H1 (cell line): ENCODE measurements around the gene ATP8B3. TPM values are rescaled to one million over a fixed set of nuclear protein-coding genes. Genes with fewer than 3 reads are reported as not detected.

ENCODE experiments used
- CTCF ChIA-PET: fragments of 300-600 bp; sonication (Branson Sonifier 250); formaldehyde crosslinking; loops from one replicate; lab custom pipeline; 2021; ENCODE audit not compliant: partially characterized antibody; lab: Charles Lee
- POLR2A ChIA-PET: fragments of 300-600 bp; sonication (Branson Sonifier 250); formaldehyde crosslinking; loops from one replicate; lab custom pipeline; 2021; ENCODE audit warnings: inconsistent platforms; ENCODE audit not compliant: partially characterized antibody; lab: Charles Lee
- DNase-seq, 2 experiments: peaks; one replicate each; pipeline versions ENCODE4 v3.0.0 to v3.0.0-alpha.2; 2010 to 2022; ENCODE audit warnings: low spot score in 2 of 2, low read depth in 1 of 2, mixed read lengths in 1 of 2
- FAIRE-seq: peaks from 2 replicates; lab custom pipeline; 2011; peaks lifted over from hg19 to GRCh38; lab: Jason Lieb, UNC
- H2AFZ ChIP-seq: 2 replicates; pipeline ENCODE4 v1.8.1; 2012; ENCODE audit warnings: low read length, inconsistent platforms
- H2AK5ac ChIP-seq: 2 replicates; pipeline ENCODE4 v1.6.1; 2013; ENCODE audit warnings: low read depth, low read length
- H2BK120ac ChIP-seq: replicated peaks from 2 replicates; pipeline ENCODE3; 2013; ENCODE audit warnings: low read depth, low read length, inconsistent platforms
- H2BK12ac ChIP-seq: 2 replicates; pipeline ENCODE4 v1.6.1; 2013; ENCODE audit warnings: low read depth, low read length
- H2BK15ac ChIP-seq: 2 replicates; pipeline ENCODE4 v1.6.1; 2013; ENCODE audit warnings: low read length
- H2BK20ac ChIP-seq: 2 replicates; pipeline ENCODE4 v1.6.1; 2013; ENCODE audit warnings: low read length
- H2BK5ac ChIP-seq: 2 replicates; pipeline ENCODE4 v1.6.1; 2013; ENCODE audit warnings: low read depth, low read length
- H3K14ac ChIP-seq: 2 replicates; pipeline ENCODE4 v1.6.1; 2013; ENCODE audit warnings: inconsistent platforms; ENCODE audit not compliant: insufficient read length
- H3K18ac ChIP-seq: 2 replicates; pipeline ENCODE4 v1.6.1; 2013; ENCODE audit warnings: low read length; ENCODE audit errors: extremely low read depth
- H3K23ac ChIP-seq: 2 replicates; pipeline ENCODE4 v1.6.1; 2013; ENCODE audit warnings: inconsistent platforms; ENCODE audit not compliant: insufficient read length
- H3K23me2 ChIP-seq: 2 replicates; pipeline ENCODE4 v1.6.1; 2013; ENCODE audit warnings: low read depth, low read length
- H3K27ac ChIP-seq: 2 replicates; pipeline ENCODE4 v1.6.1; 2011; ENCODE audit warnings: low read depth, low read length, inconsistent platforms
- H3K27me3 ChIP-seq, 4 experiments: replicated peaks in 1 of 4; 1 replicate in 1 of 4; 2 replicates in 3 of 4; pipeline versions ENCODE4 v1.6.1 to v1.8.1; 2011 to 2013; ENCODE audit warnings: low read length in 3 of 4, mild to moderate bottlenecking in 3 of 4, inconsistent platforms in 2 of 4, mixed read lengths in 2 of 4, moderate library complexity in 1 of 4; ENCODE audit not compliant: control insufficient read depth in 3 of 4, insufficient read depth in 3 of 4; ENCODE audit errors: extremely low read depth in 1 of 4
- H3K36me3 ChIP-seq, 4 experiments: 2 replicates each; pipeline versions ENCODE4 v1.6.1 to v1.8.1; 2011 to 2013; ENCODE audit warnings: mild to moderate bottlenecking in 4 of 4, low read length in 3 of 4, moderate library complexity in 2 of 4, control low read depth in 1 of 4, inconsistent platforms in 1 of 4; ENCODE audit not compliant: insufficient read depth in 4 of 4, control insufficient read depth in 2 of 4
- H3K4ac ChIP-seq: replicated peaks from 2 replicates; pipeline ENCODE3; 2013; ENCODE audit warnings: low read length, low read depth, mixed read lengths, inconsistent platforms; ENCODE audit not compliant: insufficient read length
- H3K4me1 ChIP-seq, 4 experiments: replicated peaks in 1 of 4; 1 replicate in 1 of 4; 2 replicates in 3 of 4; pipeline versions ENCODE4 v1.6.1 to v1.8.1; 2011 to 2013; ENCODE audit warnings: low read length in 3 of 4, inconsistent platforms in 2 of 4, mixed read lengths in 1 of 4; ENCODE audit not compliant: insufficient read depth in 4 of 4, control insufficient read depth in 3 of 4
- H3K4me2 ChIP-seq, 2 experiments: 2 replicates each; pipeline versions ENCODE4 v1.6.1 to v1.8.1; 2011 to 2013; ENCODE audit warnings: low read depth in 2 of 2, low read length in 2 of 2, control low read depth in 1 of 2, inconsistent platforms in 1 of 2, mild to moderate bottlenecking in 1 of 2; ENCODE audit not compliant: insufficient read depth in 1 of 2
- H3K4me3 ChIP-seq, 4 experiments: fragments of 200-600, 300-600 bp in 1 of 4; sonication (generic), shearing (Covaris generic), sonication (Bioruptor Twin) in 1 of 4; 2 replicates each; pipeline versions ENCODE4 v1.5.1 to v1.8.1; 2011 to 2016; ENCODE audit warnings: low read length in 4 of 4, low read depth in 3 of 4, control low read depth in 2 of 4, inconsistent platforms in 2 of 4, mild to moderate bottlenecking in 2 of 4, mixed read lengths in 1 of 4, moderate library complexity in 1 of 4; ENCODE audit not compliant: insufficient read depth in 2 of 4; ENCODE audit errors: extremely low read depth in 1 of 4
- H3K56ac ChIP-seq: replicated peaks from 2 replicates; pipeline ENCODE3; 2013; ENCODE audit warnings: low read depth, mild to moderate bottlenecking, mixed read lengths, low read length, inconsistent platforms; ENCODE audit not compliant: insufficient read length
- H3K79me1 ChIP-seq: 2 replicates; pipeline ENCODE4 v1.6.1; 2013; ENCODE audit warnings: low read depth, low read length, control low read depth
- H3K79me2 ChIP-seq, 2 experiments: 2 replicates each; pipeline versions ENCODE4 v1.6.1 to v1.8.1; 2012 to 2013; ENCODE audit warnings: low read length in 2 of 2, mild to moderate bottlenecking in 2 of 2, inconsistent platforms in 1 of 2; ENCODE audit not compliant: insufficient read depth in 2 of 2, control insufficient read depth in 1 of 2
- H3K9ac ChIP-seq, 4 experiments: replicated peaks in 1 of 4; 1 replicate in 1 of 4; 2 replicates in 3 of 4; pipeline versions ENCODE4 v1.6.1 to v1.8.1; 2011 to 2013; ENCODE audit warnings: low read depth in 3 of 4, low read length in 3 of 4, control low read depth in 2 of 4, mild to moderate bottlenecking in 2 of 4, moderate library complexity in 2 of 4, inconsistent platforms in 1 of 4; ENCODE audit errors: extremely low read depth in 1 of 4
- H3K9me3 ChIP-seq, 2 experiments: 2 replicates each; pipeline versions ENCODE4 v1.6.1 to v1.8.1; 2012 to 2013; ENCODE audit warnings: mild to moderate bottlenecking in 2 of 2, moderate library complexity in 2 of 2, control low read depth in 1 of 2, inconsistent platforms in 1 of 2, low read depth in 1 of 2, low read length in 1 of 2, mixed read lengths in 1 of 2; ENCODE audit not compliant: insufficient read depth in 2 of 2
- H4K20me1 ChIP-seq, 2 experiments: replicated peaks in 1 of 2; 2 replicates each; pipeline versions ENCODE3 to v1.8.1; 2011 to 2013; ENCODE audit warnings: inconsistent platforms in 2 of 2, low read length in 2 of 2, mild to moderate bottlenecking in 1 of 2; ENCODE audit not compliant: insufficient read depth in 2 of 2, control insufficient read depth in 1 of 2
- H4K5ac ChIP-seq: 2 replicates; pipeline ENCODE4 v1.6.1; 2013; ENCODE audit warnings: low read length, low read depth, mixed read lengths, inconsistent platforms; ENCODE audit not compliant: insufficient read length
- H4K8ac ChIP-seq: 2 replicates; pipeline ENCODE4 v1.8.0; 2013; ENCODE audit warnings: mild to moderate bottlenecking, moderate library complexity, low read length, inconsistent platforms; ENCODE audit not compliant: insufficient read depth; ENCODE audit errors: extremely low read depth
- H4K91ac ChIP-seq: replicated peaks from 2 replicates; pipeline ENCODE3; 2013; ENCODE audit warnings: low read length, mixed read lengths, inconsistent platforms; ENCODE audit not compliant: insufficient read length
- ASH2L ChIP-seq: fragments of 200-600, 300-600 bp; sonication (generic); IDR thresholded peaks from one replicate; pipeline ENCODE4 v1.7.1; 2017; ENCODE audit warnings: low read length
- BACH1 ChIP-seq: IDR thresholded peaks from 2 replicates; pipeline ENCODE4 v1.6.1; 2012; ENCODE audit warnings: low read length, improper control_type of control experiment
- CBX8 ChIP-seq: fragments of 300-800, 300-1000 bp; sonication (generic); IDR thresholded peaks from 2 replicates; pipeline ENCODE4 v1.7.1; 2016; ENCODE audit warnings: low read depth, low read length, borderline replicate concordance
- CTBP2 ChIP-seq: IDR thresholded peaks from 2 replicates; pipeline ENCODE4 v1.7.0; 2011; ENCODE audit warnings: borderline replicate concordance, mild to moderate bottlenecking, moderate library complexity, mixed read lengths, low read length; ENCODE audit not compliant: insufficient read depth, insufficient read length
- EZH2 ChIP-seq: fragments of 200-600 bp; sonication (generic); IDR thresholded peaks from 2 replicates; pipeline ENCODE4 v1.7.1; 2012; ENCODE audit warnings: low read depth, mild to moderate bottlenecking, moderate library complexity, low read length, inconsistent platforms; ENCODE audit not compliant: severe bottlenecking
- JUN ChIP-seq: IDR thresholded peaks from 2 replicates; pipeline ENCODE4 v1.6.1; 2011; ENCODE audit warnings: low read depth, mild to moderate bottlenecking, improper control_type of control experiment, low read length
- KDM4A ChIP-seq: IDR thresholded peaks from one replicate; pipeline ENCODE4 v1.7.1; 2012; ENCODE audit warnings: low read depth, mild to moderate bottlenecking, moderate library complexity, low read length, inconsistent platforms; ENCODE audit not compliant: severe bottlenecking
- RFX5 ChIP-seq: IDR thresholded peaks from 2 replicates; pipeline ENCODE4 v1.6.1; 2011; ENCODE audit warnings: low read depth, low read length, improper control_type of control experiment, borderline replicate concordance
- RXRA ChIP-seq: IDR thresholded peaks from 2 replicates; pipeline ENCODE4 v1.6.1; 2011; ENCODE audit warnings: low read depth, mild to moderate bottlenecking, low read length, moderate library complexity; ENCODE audit not compliant: insufficient read depth
- SP1 ChIP-seq: IDR thresholded peaks from 2 replicates; pipeline ENCODE4 v1.6.1; 2011; ENCODE audit warnings: low read depth, low read length
- TEAD4 ChIP-seq: IDR thresholded peaks from 2 replicates; pipeline ENCODE4 v1.6.1; 2012; ENCODE audit warnings: low read depth, low read length, inconsistent platforms, mixed read lengths
- YY1 ChIP-seq: IDR thresholded peaks from 2 replicates; pipeline ENCODE4 v1.6.1; 2011; ENCODE audit warnings: low read depth, mild to moderate bottlenecking, low read length
- WGBS, 2 experiments: shearing (Covaris generic) in 1 of 2; methylation state at CpG; one replicate each; pipeline versions ENCODE4 v1.1.6 to v1.1.7; 2013 to 2015; ENCODE audit warnings: low lambda C conversion rate in 2 of 2, mixed read lengths in 2 of 2, inconsistent platforms in 1 of 2, low coverage in 1 of 2, missing lambda C conversion rate in 1 of 2; ENCODE audit not compliant: insufficient replicate concordance in 2 of 2, insufficient coverage in 1 of 2, insufficient read length in 1 of 2; ENCODE audit errors: extremely low coverage in 1 of 2, missing lambda C conversion rate in 1 of 2; 5-methylcytosine and 5-hydroxymethylcytosine counted together
- polyA plus RNA-seq, 7 experiments: library from polyadenylated mRNA; depleted of rRNA in 3 of 7; stranded (reverse) in 5 of 7; unstranded in 2 of 7; fragments of >200 nt in 5 of 7; fragments of 200-250 nt in 2 of 7; gene quantifications; 1 replicate in 5 of 7; 2 replicates in 1 of 7; 4 replicates in 1 of 7; pipeline versions ENCODE4 v1.2.1 to v1.2.3, GENCODE V29; 2011 to 2013; ENCODE audit warnings: missing spikeins in 2 of 7, mixed read lengths in 2 of 7
- total RNA-seq: library from RNA; stranded (reverse); fragmentation: NEBNext Ultra II Directional; extraction: Animal tissue kit (Norgen Biotek cat#: 25700); gene quantifications from 2 replicates; pipeline ENCODE4 v1.2.1, GENCODE V29; 2021
- TF ChIP-seq, protein P1 (sequence below): IDR thresholded peaks from 2 replicates; pipeline ENCODE4 v1.6.1; 2012; ENCODE audit warnings: inconsistent platforms

The ATP8B3 gene
- total and polyA plus RNA-seq, 2 of the 8 experiments (the other 6 are each of a cell fraction or from before 2014, with no cell fraction given), result 4.1 to 9.3 TPM

GRCh38 chr19:1847348-1847683, 35.2 kb upstream of the ATP8B3 start:
- CTCF ChIA-PET, result interaction anchor here (0.7 to 14.9 kb wide), 6 partner anchors 9 to 580 kb away, joined by 3 to 228 read pairs (median 4); no protein-coding TSS in a partner anchor
- peaks cover 0 to 13% (median 10%) of the 10 kb centered on the region in 4 experiments; a peak in 6 of 7 replicates for H3K4me1 ChIP-seq
- H3K18ac ChIP-seq, result no peak overlapping the region
- no peak for FAIRE-seq
- peaks cover 19 to 25% of the 10 kb centered on the region in 2 experiments for H4K20me1 ChIP-seq
- H2BK15ac ChIP-seq, result no peak overlapping the region
- H3K79me1 ChIP-seq, result peaks cover 23% of the 10 kb centered on the region
- H3K36me3 ChIP-seq, result no peaks in the 10 kb centered on the region
- no peak overlapping the region for H2AK5ac ChIP-seq
- H3K23me2 ChIP-seq, result peaks cover 3% of the 10 kb centered on the region; the same call in 1 of the 2 replicates
- H3K27me3 ChIP-seq, result no peaks in the 10 kb centered on the region
- H2BK12ac ChIP-seq, result no peak overlapping the region
- peak overlapping the region; percentile 75 to 97 for H3K4me2 ChIP-seq
- H4K5ac ChIP-seq, result no peak overlapping the region
- H2BK120ac ChIP-seq, result no peak overlapping the region
- WGBS, 2 experiments, result 21% methylated on average over 12 of the region's 12 CpGs; no CpG with 5 or more reads in 1 of the 2 experiments
- H4K8ac ChIP-seq, result no peak overlapping the region; the same call in 1 of the 2 replicates
- no peak overlapping the region for H2BK20ac ChIP-seq
- no peak overlapping the region for H2AFZ ChIP-seq
- H4K91ac ChIP-seq, result no peak overlapping the region
- H3K23ac ChIP-seq, result no peak overlapping the region
- peak overlapping the region; percentile 82 to 99 (median 98) for H3K9ac ChIP-seq
- no peak for DNase-seq
- peaks cover 23 to 57% of the 10 kb centered on the region in 2 experiments for H3K79me2 ChIP-seq
- peak overlapping the region; percentile 75 to 95 (median 88) for H3K4me3 ChIP-seq
- POLR2A ChIA-PET, result interaction anchor here (0.8 to 1.3 kb wide), 2 partner anchors 10 to 40 kb away, joined by 3 to 5 read pairs; no protein-coding TSS in a partner anchor
- H3K4ac ChIP-seq, result no peak overlapping the region
- no peaks in the 10 kb centered on the region for H3K9me3 ChIP-seq
- no peak overlapping the region for H3K14ac ChIP-seq
- H3K27ac ChIP-seq, result no peak overlapping the region
- no peak overlapping the region for H3K56ac ChIP-seq
- TF ChIP-seq CBX8 (no peak), KDM4A (no peak), JUN (no peak), BACH1 (no peak), RFX5 (no peak), YY1 (no peak), ASH2L (no peak), TEAD4 (no peak), RXRA (no peak), CTBP2 (no peak), SP1 (no peak), EZH2 (no peak)
- TF ChIP-seq, protein P1, sequence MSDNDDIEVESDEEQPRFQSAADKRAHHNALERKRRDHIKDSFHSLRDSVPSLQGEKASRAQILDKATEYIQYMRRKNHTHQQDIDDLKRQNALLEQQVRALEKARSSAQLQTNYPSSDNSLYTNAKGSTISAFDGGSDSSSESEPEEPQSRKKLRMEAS, result no peak
- H2BK5ac ChIP-seq, result no peak overlapping the region; the same call in 1 of the 2 replicates
